PFSK-1 (cell line): ENCODE data around the gene ATG16L1.

Source experiments
- FOXP2 ChIP-seq: optimal IDR thresholded peaks from 2 replicates; pipeline ENCODE3; 2011; ENCODE audit warnings: borderline replicate concordance, control low read depth, inconsistent platforms; ENCODE audit not compliant: insufficient read depth; ENCODE audit errors: extremely low read length, extremely low read depth
- POLR2AphosphoS5 ChIP-seq: IDR thresholded peaks from 2 replicates; pipeline ENCODE4 v1.6.1; 2012; ENCODE audit warnings: low read depth, mild to moderate bottlenecking, control low read depth, low read length, moderate library complexity
- REST ChIP-seq, 2 experiments: IDR thresholded peaks; 2 replicates each; pipeline versions ENCODE4 v1.6.1 to v1.8.0; 2011 to 2012; ENCODE audit warnings: low read depth in 2 of 2, low read length in 2 of 2, control low read depth in 1 of 2, inconsistent platforms in 1 of 2, mild to moderate bottlenecking in 1 of 2, moderate library complexity in 1 of 2; ENCODE audit not compliant: insufficient read depth in 1 of 2
- SIN3A ChIP-seq: IDR thresholded peaks from 2 replicates; pipeline ENCODE4 v1.6.1; 2012; ENCODE audit warnings: mild to moderate bottlenecking, low read length, moderate library complexity, borderline replicate concordance; ENCODE audit not compliant: insufficient read depth
- TAF1 ChIP-seq: IDR thresholded peaks from 2 replicates; pipeline ENCODE4 v1.6.1; 2012; ENCODE audit warnings: low read length, control low read depth, borderline replicate concordance; ENCODE audit not compliant: insufficient read depth

The ATG16L1 gene

GRCh38 chr2:233312874-233313273 is 61.4 kb downstream of the ATG16L1 start:
- TF ChIP-seq REST (IDR thresholded peaks at IDR 0.05; ENCODE audit: insufficient read depth in 1 of 2, low read depth in 2 of 2, low read length in 2 of 2), result no peak
- no peak for TF ChIP-seq SIN3A
- no peak for TF ChIP-seq FOXP2
- TF ChIP-seq TAF1, result no peak

- no peak for TF ChIP-seq SIN3A
- TF ChIP-seq FOXP2, result no peak
- no peak for TF ChIP-seq REST (IDR thresholded peaks at IDR 0.05; ENCODE audit: insufficient read depth in 1 of 2, low read depth in 2 of 2, low read length in 2 of 2)
- no peak for TF ChIP-seq TAF1
- TF ChIP-seq POLR2AphosphoS5, result no peak
These were observed 62.9 kb downstream of the ATG16L1 start for GRCh38 chr2:233314180-233314925.

- TF ChIP-seq TAF1 (no peak), FOXP2 (no peak), POLR2AphosphoS5 (no peak), SIN3A (no peak), REST (IDR thresholded peaks at IDR 0.05; ENCODE audit: insufficient read depth in 1 of 2, low read depth in 2 of 2, low read length in 2 of 2) (no peak)
These were observed 65.9 kb downstream of the ATG16L1 start for GRCh38 chr2:233317196-233317943.

GRCh38 chr2:233319256-233319655 is 67.8 kb downstream of the ATG16L1 start:
- TF ChIP-seq TAF1, result no peak
- no peak for TF ChIP-seq FOXP2
- TF ChIP-seq POLR2AphosphoS5, result no peak
- no peak for TF ChIP-seq REST (IDR thresholded peaks at IDR 0.05; ENCODE audit: insufficient read depth in 1 of 2, low read depth in 2 of 2, low read length in 2 of 2)
- no peak for TF ChIP-seq SIN3A
